ENCODE results near the gene PREPL.

PREPL gene

GRCh38 chr2:44267796-44268648 lies 93.3 kb downstream of the PREPL start (continued):
- no peak for TF ChIP-seq ZNF639 (tag by site-specific recombination; IDR thresholded peaks at IDR 0.05)
- 0 out of 2 replicates have a peak, but pooled peaks have one; percentile 49 for TF ChIP-seq SP7 (tag by site-specific recombination; IDR thresholded peaks at IDR 0.05)
- no peak for TF ChIP-seq PRDM10 (tag by site-specific recombination; IDR thresholded peaks at IDR 0.05)
- TF ChIP-seq PATZ1 (tag by site-specific recombination; IDR thresholded peaks at IDR 0.05): no peak
- TF ChIP-seq ZBTB44 (tag by site-specific recombination; IDR thresholded peaks at IDR 0.05): no peak
- TF ChIP-seq ZNF530 (tag by site-specific recombination; IDR thresholded peaks at IDR 0.05; ENCODE audit: low read depth): no peak
- TF ChIP-seq ZNF391 (tag by site-specific recombination; IDR thresholded peaks at IDR 0.05; ENCODE audit: borderline replicate concordance, low read depth): no peak
- 0 out of 2 replicates have a peak, but pooled peaks have one; percentile 38 for TF ChIP-seq ZNF366 (tag by site-specific recombination; conservative IDR thresholded peaks at IDR 0.05)
- TF ChIP-seq GLIS1 (tag by site-specific recombination; IDR thresholded peaks at IDR 0.05): peak; percentile 73
- TF ChIP-seq KLF1 (tag by site-specific recombination; IDR thresholded peaks at IDR 0.05): no peak
- TF ChIP-seq ZNF169 (tag by site-specific recombination; IDR thresholded peaks at IDR 0.05): no peak
- TF ChIP-seq ATF2 (tag by site-specific recombination; IDR thresholded peaks at IDR 0.05; ENCODE audit: low read depth): peak; percentile 94
- TF ChIP-seq ZIC2 (tag by site-specific recombination; IDR thresholded peaks at IDR 0.05): no peak
- no peak for TF ChIP-seq ZBTB21 (tag by site-specific recombination; IDR thresholded peaks at IDR 0.05)
- no peak for TF ChIP-seq HOXC10 (CRISPR knock-in tag; IDR thresholded peaks at IDR 0.05)
- peak; percentile 58 for TF ChIP-seq ZNF629 (tag by site-specific recombination; IDR thresholded peaks at IDR 0.05)
- TF ChIP-seq ZNF214 (tag by site-specific recombination; IDR thresholded peaks at IDR 0.05; ENCODE audit: borderline replicate concordance): no peak
- TF ChIP-seq ZNF768 (tag by site-specific recombination; IDR thresholded peaks at IDR 0.05): no peak
- TF ChIP-seq ZNF16 (tag by site-specific recombination; IDR thresholded peaks at IDR 0.05; ENCODE audit: low read depth): no peak
